Small intestine (tissue), 7 donors: Measurements from ENCODE around the gene SYNE1. TPM values are rescaled to one million over a fixed set of nuclear protein-coding genes. Genes with fewer than 3 reads are reported as not detected.
"Not testable (repeated sequence)": the region's sequence is repeated elsewhere in the genome, so short reads cannot be mapped to it uniquely, and the experiment has no call there.

Experiments
- DNase-seq, 2 donors: peaks; one replicate each; pipeline versions ENCODE4 v3.0.0 to v3.0.0-alpha.2; 2013
- FAIRE-seq: peaks from 2 replicates; lab custom pipeline; 2012; peaks lifted over from hg19 to GRCh38; lab: Jason Lieb, UNC
- H3K27ac ChIP-seq, 3 donors: one replicate each; pipeline ENCODE4 v1.5.1; 2013; ENCODE audit warnings: low read length in 2 of 3, mild to moderate bottlenecking in 2 of 3, control low read depth in 1 of 3, inconsistent platforms in 1 of 3, low read depth in 1 of 3, moderate library complexity in 1 of 3
- H3K27me3 ChIP-seq, 3 donors: one replicate each; pipeline ENCODE4 v1.6.1; 2013; ENCODE audit warnings: low read length in 3 of 3, inconsistent platforms in 1 of 3; ENCODE audit not compliant: control insufficient read depth in 3 of 3, insufficient read depth in 3 of 3
- H3K36me3 ChIP-seq, 3 donors: one replicate each; pipeline ENCODE4 v1.6.1; 2013; ENCODE audit warnings: low read length in 3 of 3, inconsistent platforms in 1 of 3, low read depth in 1 of 3, mild to moderate bottlenecking in 1 of 3, moderate library complexity in 1 of 3; ENCODE audit not compliant: control insufficient read depth in 3 of 3, insufficient read depth in 2 of 3
- H3K4me1 ChIP-seq, 3 donors: one replicate each; pipeline ENCODE4 v1.6.1; 2013; ENCODE audit warnings: low read length in 2 of 3, inconsistent platforms in 1 of 3, low read depth in 1 of 3, mild to moderate bottlenecking in 1 of 3, moderate library complexity in 1 of 3; ENCODE audit not compliant: control insufficient read depth in 3 of 3, insufficient read depth in 2 of 3
- H3K4me3 ChIP-seq, 3 donors: one replicate each; pipeline ENCODE4 v1.5.1; 2013; ENCODE audit warnings: low read length in 3 of 3, control low read depth in 1 of 3, inconsistent platforms in 1 of 3, low read depth in 1 of 3, mild to moderate bottlenecking in 1 of 3, moderate library complexity in 1 of 3
- H3K9me3 ChIP-seq, 2 donors: one replicate each; pipeline ENCODE4 v1.6.1; 2013; ENCODE audit warnings: low read depth in 1 of 2, low read length in 1 of 2; ENCODE audit not compliant: control insufficient read depth in 2 of 2, insufficient read depth in 1 of 2
- WGBS, 3 donors: extraction: QIAGEN DNeasy Blood & Tissue Kit; methylation state at CpG; one replicate each; pipeline ENCODE4 v1.1.7; 2013; 5-methylcytosine and 5-hydroxymethylcytosine counted together
- polyA plus RNA-seq, 4 donors: library from polyadenylated mRNA; stranded (reverse) in 3 of 4; unstranded in 1 of 4; fragments of 200-250 nt in 3 of 4; fragments of 120-200 nt in 1 of 4; gene quantifications; one replicate each; pipeline versions ENCODE4 v1.2.1 to v1.2.3, GENCODE V29; 2013
- donor health status: healthy with polysubstance abuse.
- donor health status: control.
- donor health status: control.
- donor health status: Bipolar disorder and iron deficiency.
- donor health status: healthy.

Gene SYNE1
- polyA plus RNA-seq, 4 donors = 4.0 to 18.9 (median 9.1) TPM

- DNase-seq, H3K27me3 ChIP-seq, H3K9me3 ChIP-seq, FAIRE-seq, H3K27ac ChIP-seq, H3K4me3 ChIP-seq, H3K4me1 ChIP-seq: not testable (repeated sequence)
- 84 to 96% (median 93%) methylated on average over 6 of the region's 6 CpGs for WGBS, 3 donors
- peaks cover 0 to 21% (median 6%) of the 10 kb centered on the region in 3 donors for H3K36me3 ChIP-seq
Observed at GRCh38 chr6:152138344-152138743, 498.8 kb downstream of the SYNE1 start.

DNA sequence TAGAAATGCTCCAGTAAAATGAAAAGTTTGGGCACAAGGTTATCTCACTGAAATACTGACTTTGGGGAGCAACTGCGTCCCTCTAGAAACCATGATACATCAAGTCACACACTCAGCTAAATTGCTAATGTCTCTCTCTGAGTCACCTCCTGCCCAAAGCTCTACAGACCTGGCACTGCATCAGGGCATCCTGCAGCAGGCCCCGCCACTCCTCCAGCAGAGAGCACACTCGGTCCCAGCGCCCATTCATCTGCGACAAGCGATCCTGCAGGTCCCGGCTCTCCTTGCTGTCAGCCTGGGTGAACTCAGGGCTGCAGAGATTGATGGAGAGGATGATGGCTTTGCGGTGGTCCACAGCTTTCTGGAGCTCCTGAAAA lies 500.7 kb downstream of the SYNE1 start:
- FAIRE-seq (no peak), DNase-seq (peak in 1 of 2 donors; percentile 6)
- Histone ChIP-seq H3K4me1 (no peaks in the 10 kb centered on the region), H3K27me3 (no peaks in the 10 kb centered on the region), H3K4me3 (no peak overlapping the region), H3K27ac (no peak overlapping the region), H3K36me3 (peaks cover 0 to 23% (median 6%) of the 10 kb centered on the region in 3 donors), H3K9me3 (no peaks in the 10 kb centered on the region)
- 84 to 92% (median 85%) methylated on average over 8 of the region's 8 CpGs for WGBS, 3 donors

GRCh38 chr6:152135755-152136448 lies 501.3 kb downstream of the SYNE1 start:
- H3K36me3 ChIP-seq = peaks cover 0 to 20% (median 6%) of the 10 kb centered on the region in 3 donors
- FAIRE-seq (no peak), DNase-seq (peak; percentile 16 to 54)
- H3K27me3 ChIP-seq = no peaks in the 10 kb centered on the region
- no peak overlapping the region for H3K4me3 ChIP-seq
- 50 to 70% (median 54%) methylated on average over 8 of the region's 8 CpGs for WGBS, 3 donors
- no peaks in the 10 kb centered on the region for H3K4me1 ChIP-seq
- no peak overlapping the region for H3K27ac ChIP-seq
- H3K9me3 ChIP-seq = no peaks in the 10 kb centered on the region

DNA sequence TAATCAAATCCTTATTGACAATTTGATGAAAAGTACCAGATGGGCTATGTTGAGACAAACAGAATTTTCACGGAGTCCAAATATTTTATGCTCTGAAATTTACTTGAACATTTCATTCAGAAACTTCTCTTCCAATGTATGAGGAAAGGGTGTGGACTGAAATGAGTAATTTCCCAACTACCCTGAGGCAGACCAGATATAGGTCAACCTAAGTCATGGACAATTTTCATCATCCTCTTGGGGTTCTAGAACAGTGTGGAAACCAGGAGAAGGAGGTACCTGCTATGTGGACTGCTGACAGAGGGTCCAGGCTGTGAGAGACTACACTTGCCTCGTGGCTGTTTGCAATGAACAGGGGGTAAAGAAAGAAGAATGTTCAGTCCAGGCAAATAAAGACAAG lies 506.7 kb downstream of the SYNE1 start:
- WGBS, 3 donors = 59 to 68% (median 59%) methylated on average over 2 of the region's 2 CpGs
- no peak overlapping the region for H3K27ac ChIP-seq
- DNase-seq (no peak), FAIRE-seq (no peak)
- no peaks in the 10 kb centered on the region for H3K27me3 ChIP-seq
- H3K9me3 ChIP-seq = no peaks in the 10 kb centered on the region
- no peaks in the 10 kb centered on the region for H3K4me1 ChIP-seq
- H3K36me3 ChIP-seq = peaks cover 0 to 12% (median 0%) of the 10 kb centered on the region in 3 donors
- H3K4me3 ChIP-seq = no peak overlapping the region

- no peak for FAIRE-seq
- DNase-seq = peak; percentile 20 to 23
- H3K4me1 ChIP-seq = no peaks in the 10 kb centered on the region
- H3K4me3 ChIP-seq = no peak overlapping the region
- WGBS, 3 donors = 57 to 83% (median 80%) methylated on average over 9 of the region's 9 CpGs
- peak overlapping the region in 2 of 3 donors; percentile 15 to 86 for H3K27ac ChIP-seq
- no peaks in the 10 kb centered on the region for H3K27me3 ChIP-seq
- H3K9me3 ChIP-seq = no peaks in the 10 kb centered on the region
- H3K36me3 ChIP-seq = peaks cover 0 to 12% (median 0%) of the 10 kb centered on the region in 3 donors
Observed at GRCh38 chr6:152129691-152130151, 507.4 kb downstream of the SYNE1 start.

GRCh38 chr6:152127432-152128165 lies 509.6 kb downstream of the SYNE1 start:
- Histone ChIP-seq H3K27ac (no peak overlapping the region), H3K27me3 (no peaks in the 10 kb centered on the region), H3K4me3 (no peak overlapping the region), H3K36me3 (peaks cover 0 to 12% (median 0%) of the 10 kb centered on the region in 3 donors), H3K4me1 (no peaks in the 10 kb centered on the region), H3K9me3 (no peaks in the 10 kb centered on the region)
- FAIRE-seq = no peak
- no peak for DNase-seq
- 78 to 88% (median 86%) methylated on average over 8 of the region's 8 CpGs for WGBS, 3 donors

GRCh38 chr6:152124429-152125074 lies 512.6 kb downstream of the SYNE1 start:
- no peak for FAIRE-seq

DNA sequence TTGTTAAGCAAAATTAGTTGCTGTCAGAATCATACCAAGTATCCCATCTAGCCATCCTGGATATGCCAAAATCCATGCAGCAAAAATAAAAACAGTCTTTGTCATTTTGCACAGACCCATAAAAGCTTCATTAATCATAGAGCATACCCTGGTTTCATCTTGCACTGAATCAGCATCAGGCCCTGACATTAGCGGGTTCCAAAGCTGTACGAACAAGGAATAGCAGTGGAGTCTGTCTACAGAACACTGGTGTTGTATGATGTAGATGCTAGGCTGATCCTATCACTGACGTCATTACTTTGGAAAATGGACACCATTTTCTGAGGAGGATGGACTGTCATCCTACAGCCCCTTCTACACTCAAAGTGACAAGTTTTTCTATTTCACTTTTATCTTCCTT lies 514.1 kb downstream of the SYNE1 start:
- Histone ChIP-seq H3K27me3 (no peaks in the 10 kb centered on the region), H3K36me3 (peaks cover 0 to 11% (median 5%) of the 10 kb centered on the region in 3 donors), H3K4me1 (no peaks in the 10 kb centered on the region), H3K27ac (no peak overlapping the region), H3K4me3 (no peak overlapping the region), H3K9me3 (no peaks in the 10 kb centered on the region)
- DNase-seq = no peak
- no peak for FAIRE-seq
- WGBS, 3 donors = 87 to 94% (median 94%) methylated on average over 3 of the region's 3 CpGs

More at GRCh38 chr6:152124429-152125074, 512.6 kb downstream of the SYNE1 start:
- H3K4me1 ChIP-seq = no peaks in the 10 kb centered on the region
- H3K36me3 ChIP-seq = peaks cover 0 to 14% (median 5%) of the 10 kb centered on the region in 3 donors
- H3K27ac ChIP-seq = no peak overlapping the region
- DNase-seq = peak; percentile 9 to 25
- no peak overlapping the region for H3K4me3 ChIP-seq
- H3K9me3 ChIP-seq = no peaks in the 10 kb centered on the region
- 46 to 58% (median 49%) methylated on average over 3 of the region's 3 CpGs for WGBS, 3 donors
- no peaks in the 10 kb centered on the region for H3K27me3 ChIP-seq
